ENCODE results near the gene ASAH2B. TPM values are rescaled to one million over a fixed set of nuclear protein-coding genes. Genes with fewer than 3 reads are reported as not detected.

Gene ASAH2B
- total RNA-seq, 1 experiment from 2014 or later, result 21.8 TPM

- H3K9me2 ChIP-seq (replicated peaks; ENCODE audit: low read length), result no peaks in the 10 kb centered on the region
- no peaks in the 10 kb centered on the region for H4K20me1 ChIP-seq (ENCODE audit: low read length)
- ChIA-PET POLR2A (ENCODE audit: unreplicated experiment) (no interaction called here), CTCF (interaction anchor here (0.5 to 1.2 kb wide), 3 partner anchors 54 to 77 kb away, joined by 3 to 4 read pairs (median 3); no protein-coding TSS in a partner anchor)
- H3K4me3 ChIP-seq (ENCODE audit: low read length), result no peak overlapping the region
- H3K9me3 ChIP-seq (ENCODE audit: low read length), result no peaks in the 10 kb centered on the region
- no peaks in the 10 kb centered on the region for H3F3A ChIP-seq (ENCODE audit: low read length, unreplicated experiment)
- TF ChIP-seq EZH2phosphoT487 (IDR thresholded peaks at IDR 0.05; ENCODE audit: borderline replicate concordance, low read length) (no peak), CTCF (conservative IDR thresholded peaks at IDR 0.05; ENCODE audit: low read depth, low read length) (peak; percentile 98)
- H3K27ac ChIP-seq (ENCODE audit: low read length), result no peak overlapping the region
- H3K4me1 ChIP-seq (ENCODE audit: insufficient read depth, low read length), result peaks cover 5% of the 10 kb centered on the region; the same call in 1 of the 2 replicates
- peak; percentile 100 for ATAC-seq
- no peaks in the 10 kb centered on the region for H3K36me3 ChIP-seq (ENCODE audit: low read depth, low read length)
- H3K4me2 ChIP-seq (ENCODE audit: low read length), result no peak overlapping the region
- H3K79me2 ChIP-seq (ENCODE audit: low read length), result no peaks in the 10 kb centered on the region
- intact Hi-C loops (cut with micrococcal nuclease), result loop anchor here (1.0 to 2.0 kb wide), 3 partner anchors 102 to 200 kb away; no protein-coding TSS in a partner anchor
- peaks cover 11% of the 10 kb centered on the region; the same call in 1 of the 2 replicates for H3K27me3 ChIP-seq (ENCODE audit: low read length)
- no TSS peak for BruUV-seq (replicated peaks)
- DNase-seq, result peak; percentile 89
- no peak overlapping the region for H3K9ac ChIP-seq (ENCODE audit: low read length)
- H2AFZ ChIP-seq (ENCODE audit: low read length), result no peak overlapping the region
Observed at GRCh38 chr10:50788951-50789945, 49.5 kb downstream of the ASAH2B start.

GRCh38 chr10:50794490-50794889, 54.8 kb downstream of the ASAH2B start:
- Histone ChIP-seq H3K4me3 (ENCODE audit: low read length) (no peak overlapping the region), H3K27me3 (ENCODE audit: low read length) (peaks cover 33% of the 10 kb centered on the region; the same call in 1 of the 2 replicates), H2AFZ (ENCODE audit: low read length) (no peak overlapping the region), H3K4me2 (ENCODE audit: low read length) (no peak overlapping the region), H3K36me3 (ENCODE audit: low read depth, low read length) (no peaks in the 10 kb centered on the region), H3K79me2 (ENCODE audit: low read length) (no peaks in the 10 kb centered on the region), H3K9ac (ENCODE audit: low read length) (no peak overlapping the region), H4K20me1 (ENCODE audit: low read length) (no peaks in the 10 kb centered on the region), H3K4me1 (ENCODE audit: insufficient read depth, low read length) (no peaks in the 10 kb centered on the region), H3K27ac (ENCODE audit: low read length) (no peak overlapping the region), H3F3A (ENCODE audit: low read length, unreplicated experiment) (no peaks in the 10 kb centered on the region), H3K9me2 (replicated peaks; ENCODE audit: low read length) (no peaks in the 10 kb centered on the region), H3K9me3 (ENCODE audit: low read length) (no peaks in the 10 kb centered on the region)
- CTCF ChIA-PET, result no interaction called here
- no peak for TF ChIP-seq CTCF (conservative IDR thresholded peaks at IDR 0.05; ENCODE audit: low read depth, low read length)
- no peak for TF ChIP-seq EZH2 (IDR thresholded peaks at IDR 0.05; ENCODE audit: low read length, unreplicated experiment)
- no peak for TF ChIP-seq EZH2phosphoT487 (IDR thresholded peaks at IDR 0.05; ENCODE audit: borderline replicate concordance, low read length)
- no TSS peak for BruUV-seq (replicated peaks)
- POLR2A ChIA-PET (ENCODE audit: unreplicated experiment), result no interaction called here
- intact Hi-C loops (cut with micrococcal nuclease), result loop anchor here (5.0 kb wide), 1 partner anchor 253 kb away; no protein-coding TSS in a partner anchor
- ATAC-seq (no peak; the same call in 1 of the 2 replicates), DNase-seq (peak; percentile 45)

DNA sequence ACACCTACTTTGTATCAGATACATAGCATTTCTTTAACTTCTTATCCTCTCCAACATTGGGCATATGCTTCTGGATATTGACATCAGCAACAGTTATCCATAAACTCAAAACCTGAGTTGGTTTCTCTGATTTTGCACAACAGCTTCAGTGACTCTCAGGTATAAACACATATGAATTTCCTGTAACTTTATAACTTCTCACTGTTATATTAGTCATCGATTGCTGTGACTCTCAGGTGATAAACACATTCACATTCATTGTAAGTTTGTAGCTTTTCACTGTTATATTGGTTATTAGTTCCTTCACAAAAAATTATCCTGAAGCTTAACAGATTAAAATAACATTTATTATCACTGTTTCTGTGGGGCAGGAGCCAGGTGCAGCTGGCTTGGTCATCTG, 57.0 kb downstream of the ASAH2B start:
- Histone ChIP-seq H3K4me1 (ENCODE audit: insufficient read depth, low read length) (no peaks in the 10 kb centered on the region), H3K27ac (ENCODE audit: low read length) (no peak overlapping the region), H4K20me1 (ENCODE audit: low read length) (no peaks in the 10 kb centered on the region), H3K79me2 (ENCODE audit: low read length) (no peaks in the 10 kb centered on the region), H3F3A (ENCODE audit: low read length, unreplicated experiment) (no peaks in the 10 kb centered on the region), H3K9me2 (replicated peaks; ENCODE audit: low read length) (no peaks in the 10 kb centered on the region), H3K36me3 (ENCODE audit: low read depth, low read length) (no peaks in the 10 kb centered on the region), H3K4me3 (ENCODE audit: low read length) (no peak overlapping the region), H3K27me3 (ENCODE audit: low read length) (peaks cover 47% of the 10 kb centered on the region), H3K9ac (ENCODE audit: low read length) (no peak overlapping the region), H3K9me3 (ENCODE audit: low read length) (no peaks in the 10 kb centered on the region), H3K4me2 (ENCODE audit: low read length) (no peak overlapping the region), H2AFZ (ENCODE audit: low read length) (no peak overlapping the region)
- intact Hi-C loops (cut with micrococcal nuclease), result no loop called here
- ChIA-PET CTCF (no interaction called here), POLR2A (ENCODE audit: unreplicated experiment) (no interaction called here)
- DNase-seq (no peak), ATAC-seq (no peak)
- BruUV-seq (replicated peaks), result no TSS peak
- no peak for TF ChIP-seq EZH2phosphoT487 (IDR thresholded peaks at IDR 0.05; ENCODE audit: borderline replicate concordance, low read length)
- no peak for TF ChIP-seq EZH2 (IDR thresholded peaks at IDR 0.05; ENCODE audit: low read length, unreplicated experiment)
- TF ChIP-seq CTCF (conservative IDR thresholded peaks at IDR 0.05; ENCODE audit: low read depth, low read length), result no peak
